Astrocyte (in vitro differentiated cells and primary cell): ENCODE measurements around the gene FBP1.

Experiments used
- EZH2 ChIP-seq: IDR thresholded peaks from 2 replicates; pipeline ENCODE4 v1.6.1; 2012; ENCODE audit warnings: mild to moderate bottlenecking, low read length, inconsistent platforms; ENCODE audit not compliant: insufficient read depth
- TF ChIP-seq, protein P1 (sequence below): IDR thresholded peaks from 2 replicates; pipeline ENCODE4 v1.5.1; 2011; ENCODE audit warnings: low read depth, mild to moderate bottlenecking, inconsistent platforms, low read length, moderate library complexity; ENCODE audit not compliant: insufficient read depth

DNA sequence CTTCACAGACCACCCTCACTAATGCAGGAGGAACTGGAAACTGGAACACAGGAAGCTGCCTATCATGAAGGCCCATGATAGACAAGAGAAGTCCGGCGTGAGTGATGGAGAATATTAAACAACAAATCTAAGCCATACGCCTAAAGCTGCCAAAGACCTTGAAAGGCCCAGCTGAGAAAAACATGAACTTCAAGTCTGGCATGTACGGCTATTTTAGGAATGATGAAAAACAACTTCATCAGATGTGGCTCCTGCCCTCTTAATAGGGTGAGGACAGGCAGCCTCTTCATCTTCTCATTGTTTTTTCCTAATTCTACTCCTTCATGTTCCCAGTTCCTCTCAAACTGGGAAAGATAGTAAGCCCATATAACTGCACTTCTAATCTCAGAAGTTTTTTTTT, 20.3 kb downstream of the FBP1 start:
- TF ChIP-seq, protein P1, sequence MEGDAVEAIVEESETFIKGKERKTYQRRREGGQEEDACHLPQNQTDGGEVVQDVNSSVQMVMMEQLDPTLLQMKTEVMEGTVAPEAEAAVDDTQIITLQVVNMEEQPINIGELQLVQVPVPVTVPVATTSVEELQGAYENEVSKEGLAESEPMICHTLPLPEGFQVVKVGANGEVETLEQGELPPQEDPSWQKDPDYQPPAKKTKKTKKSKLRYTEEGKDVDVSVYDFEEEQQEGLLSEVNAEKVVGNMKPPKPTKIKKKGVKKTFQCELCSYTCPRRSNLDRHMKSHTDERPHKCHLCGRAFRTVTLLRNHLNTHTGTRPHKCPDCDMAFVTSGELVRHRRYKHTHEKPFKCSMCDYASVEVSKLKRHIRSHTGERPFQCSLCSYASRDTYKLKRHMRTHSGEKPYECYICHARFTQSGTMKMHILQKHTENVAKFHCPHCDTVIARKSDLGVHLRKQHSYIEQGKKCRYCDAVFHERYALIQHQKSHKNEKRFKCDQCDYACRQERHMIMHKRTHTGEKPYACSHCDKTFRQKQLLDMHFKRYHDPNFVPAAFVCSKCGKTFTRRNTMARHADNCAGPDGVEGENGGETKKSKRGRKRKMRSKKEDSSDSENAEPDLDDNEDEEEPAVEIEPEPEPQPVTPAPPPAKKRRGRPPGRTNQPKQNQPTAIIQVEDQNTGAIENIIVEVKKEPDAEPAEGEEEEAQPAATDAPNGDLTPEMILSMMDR, result no peak
- no peak for TF ChIP-seq EZH2
